ENCODE results near the gene CLDN20. TPM values are rescaled to one million over a fixed set of nuclear protein-coding genes. Genes with fewer than 3 reads are reported as not detected.

CLDN20 gene
- total and polyA plus RNA-seq, 3 donors from 2014 or later, result 0.26 TPM; not detected in 2

DNA sequence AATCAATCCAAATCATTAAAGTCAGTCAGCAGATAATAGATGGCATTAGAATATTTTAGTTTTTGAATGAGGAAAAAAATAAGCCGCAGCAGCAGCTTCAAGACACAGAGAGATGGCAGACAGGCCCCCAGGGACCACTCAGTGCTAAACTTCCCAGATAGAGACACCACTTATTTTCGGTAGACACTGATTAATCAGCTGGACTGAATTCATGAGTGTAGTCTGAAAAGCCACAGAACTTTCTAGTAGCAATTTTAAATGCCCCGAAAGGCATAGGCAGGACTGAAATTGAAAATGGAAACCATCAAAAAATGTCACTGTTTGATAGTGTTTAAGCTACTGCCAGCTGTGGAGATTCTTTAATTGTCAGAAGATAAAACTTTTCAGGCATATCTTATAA is 3.1 kb upstream of the CLDN20 start:
- 84 to 89% methylated on average over 3 of the region's 3 CpGs for WGBS, 2 donors
- Histone ChIP-seq H3K27me3 (no peaks in the 10 kb centered on the region), H3K4me3 (no peak overlapping the region), H3K36me3 (ENCODE audit: low read depth, missing control alignments) (no peaks in the 10 kb centered on the region), H3K9me3 (no peaks in the 10 kb centered on the region), H3K27ac (no peak overlapping the region), H3K4me1 (no peaks in the 10 kb centered on the region)
- TF ChIP-seq, protein P1, sequence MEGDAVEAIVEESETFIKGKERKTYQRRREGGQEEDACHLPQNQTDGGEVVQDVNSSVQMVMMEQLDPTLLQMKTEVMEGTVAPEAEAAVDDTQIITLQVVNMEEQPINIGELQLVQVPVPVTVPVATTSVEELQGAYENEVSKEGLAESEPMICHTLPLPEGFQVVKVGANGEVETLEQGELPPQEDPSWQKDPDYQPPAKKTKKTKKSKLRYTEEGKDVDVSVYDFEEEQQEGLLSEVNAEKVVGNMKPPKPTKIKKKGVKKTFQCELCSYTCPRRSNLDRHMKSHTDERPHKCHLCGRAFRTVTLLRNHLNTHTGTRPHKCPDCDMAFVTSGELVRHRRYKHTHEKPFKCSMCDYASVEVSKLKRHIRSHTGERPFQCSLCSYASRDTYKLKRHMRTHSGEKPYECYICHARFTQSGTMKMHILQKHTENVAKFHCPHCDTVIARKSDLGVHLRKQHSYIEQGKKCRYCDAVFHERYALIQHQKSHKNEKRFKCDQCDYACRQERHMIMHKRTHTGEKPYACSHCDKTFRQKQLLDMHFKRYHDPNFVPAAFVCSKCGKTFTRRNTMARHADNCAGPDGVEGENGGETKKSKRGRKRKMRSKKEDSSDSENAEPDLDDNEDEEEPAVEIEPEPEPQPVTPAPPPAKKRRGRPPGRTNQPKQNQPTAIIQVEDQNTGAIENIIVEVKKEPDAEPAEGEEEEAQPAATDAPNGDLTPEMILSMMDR (IDR thresholded peaks at IDR 0.05), result no peak
- TF ChIP-seq POLR2A (IDR thresholded peaks at IDR 0.05), result no peak
- no peak for DNase-seq
- intact Hi-C loops (cut with DNase I; ENCODE audit: low total_unique reads), result no loop called here

DNA sequence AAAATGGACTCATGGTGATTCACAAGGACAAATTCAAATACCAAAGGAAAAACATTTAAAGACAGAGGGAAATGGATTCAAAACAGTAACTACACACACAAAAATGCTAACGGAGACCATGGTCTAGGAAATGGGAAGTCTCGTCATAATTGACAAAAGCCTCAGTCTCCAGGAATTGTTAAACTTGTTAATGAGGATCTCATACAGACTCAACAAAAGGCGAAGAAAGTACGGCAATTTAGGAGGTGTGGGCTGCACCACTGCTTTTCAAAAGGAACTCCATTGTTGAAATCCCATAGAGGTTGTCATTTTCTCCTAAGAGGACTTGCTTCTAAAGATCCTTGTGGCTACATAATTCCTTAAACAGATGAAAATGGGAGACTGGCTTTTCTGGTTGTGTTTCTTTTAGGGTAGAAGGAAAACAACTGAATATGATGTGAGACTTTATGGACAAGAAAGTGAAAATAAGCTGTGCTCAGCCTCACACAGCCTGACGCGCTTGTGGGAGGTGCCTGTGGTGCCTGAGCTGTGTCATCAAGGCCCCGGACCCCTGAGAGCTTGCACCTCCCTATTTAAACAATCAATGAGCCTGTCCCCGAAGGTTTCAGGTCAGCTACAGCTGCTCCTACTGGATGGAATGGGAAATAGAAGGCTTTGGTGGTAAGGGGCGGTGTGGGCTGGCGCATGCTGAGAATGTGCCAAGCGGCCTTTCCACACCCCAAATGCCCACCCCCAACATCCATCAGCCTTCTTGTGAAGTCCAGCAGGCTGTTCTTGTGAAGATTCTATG is 2.5 kb upstream of the CLDN20 start:
- Histone ChIP-seq H3K27me3 (no peaks in the 10 kb centered on the region), H3K4me3 (no peak overlapping the region), H3K36me3 (ENCODE audit: low read depth, missing control alignments) (no peaks in the 10 kb centered on the region), H3K4me1 (no peaks in the 10 kb centered on the region), H3K9me3 (no peaks in the 10 kb centered on the region), H3K27ac (no peak overlapping the region)
- 94 to 96% methylated on average over 11 of the region's 11 CpGs for WGBS, 2 donors
- no peak for TF ChIP-seq POLR2A (IDR thresholded peaks at IDR 0.05)
- TF ChIP-seq, protein P1 (IDR thresholded peaks at IDR 0.05), result no peak
- DNase-seq, result no peak
- intact Hi-C loops (cut with DNase I; ENCODE audit: low total_unique reads), result no loop called here

DNA sequence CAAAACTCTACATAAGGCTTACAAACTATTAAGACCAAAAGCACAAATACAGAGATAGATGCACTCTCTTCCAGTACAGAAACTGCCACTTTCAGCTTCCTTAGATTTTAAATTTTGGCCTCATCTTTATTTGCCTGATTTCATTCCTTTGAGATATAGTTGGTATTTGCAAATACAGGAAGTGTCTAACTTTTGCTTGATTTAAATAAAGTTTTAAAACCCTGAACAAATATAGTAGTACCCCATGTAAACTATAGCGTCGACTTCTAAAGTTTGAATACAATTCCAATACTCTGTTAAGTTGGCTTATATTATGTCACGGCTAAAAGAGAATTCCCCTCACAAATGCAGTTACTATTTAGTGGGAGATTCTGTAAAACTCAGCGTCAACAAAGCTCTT is 1.2 kb upstream of the CLDN20 start:
- DNase-seq, result no peak
- H3K27ac ChIP-seq, result no peak overlapping the region
- WGBS, 2 donors, result 95 to 97% methylated on average over 4 of the region's 4 CpGs
- no peak overlapping the region for H3K4me3 ChIP-seq
- H3K36me3 ChIP-seq (ENCODE audit: low read depth, missing control alignments), result no peaks in the 10 kb centered on the region
- no peaks in the 10 kb centered on the region for H3K9me3 ChIP-seq
- TF ChIP-seq, protein P1 (IDR thresholded peaks at IDR 0.05), result no peak
- no peak for TF ChIP-seq POLR2A (IDR thresholded peaks at IDR 0.05)
- H3K4me1 ChIP-seq, result no peaks in the 10 kb centered on the region
- no peaks in the 10 kb centered on the region for H3K27me3 ChIP-seq
- intact Hi-C loops (cut with DNase I; ENCODE audit: low total_unique reads), result no loop called here

DNA sequence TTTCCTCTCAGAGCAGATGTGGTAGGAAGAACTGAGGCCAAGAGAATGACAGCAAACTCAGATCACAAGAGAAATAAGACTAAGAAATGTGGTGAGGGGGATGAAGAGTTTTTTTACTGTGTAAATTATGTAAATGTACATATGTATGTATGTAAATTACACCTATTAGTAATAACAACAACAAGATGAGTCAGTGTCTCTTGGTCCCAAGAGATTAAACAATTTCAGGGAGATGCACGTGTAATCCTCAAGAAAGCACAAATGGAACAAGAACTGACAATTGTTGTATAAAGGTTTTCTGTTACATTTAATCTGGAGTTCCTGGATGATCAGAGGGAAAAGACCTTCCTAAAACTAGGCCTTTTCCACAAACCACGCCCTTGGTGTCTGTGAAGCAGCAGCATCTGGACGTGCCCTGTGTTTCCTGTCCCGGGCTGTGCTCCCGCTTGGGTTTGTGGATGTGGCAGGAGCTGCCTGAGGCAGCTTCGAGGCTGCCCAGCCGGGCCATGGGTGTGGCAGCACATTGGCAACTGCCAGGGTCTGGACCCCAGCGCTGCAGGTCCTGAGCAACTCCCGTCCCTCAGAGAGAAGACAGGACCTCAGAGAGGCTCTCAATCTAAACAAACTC is 994 bp downstream of the CLDN20 start:
- Histone ChIP-seq H3K27ac (no peak overlapping the region), H3K4me3 (no peak overlapping the region), H3K36me3 (ENCODE audit: low read depth, missing control alignments) (no peaks in the 10 kb centered on the region), H3K27me3 (no peaks in the 10 kb centered on the region), H3K9me3 (no peaks in the 10 kb centered on the region), H3K4me1 (no peaks in the 10 kb centered on the region)
- DNase-seq, result no peak
- TF ChIP-seq POLR2A (IDR thresholded peaks at IDR 0.05), result no peak
- TF ChIP-seq, protein P1 (IDR thresholded peaks at IDR 0.05), result no peak
- intact Hi-C loops (cut with DNase I; ENCODE audit: low total_unique reads), result no loop called here
- WGBS, 2 donors, result 75 to 78% methylated on average over 8 to 9 of the region's 9 CpGs

All from testis (tissue), 3 donors.